ENCODE data around the gene XRCC6. TPM values are rescaled to one million over a fixed set of nuclear protein-coding genes. Genes with fewer than 3 reads are reported as not detected.
"Not testable (repeated sequence)": the region's sequence is repeated elsewhere in the genome, so short reads cannot be mapped to it uniquely, and the experiment has no call there.

XRCC6 gene
- polyA plus RNA-seq, 4 donors = 138 to 248 (median 166) TPM

- FAIRE-seq = no peak
- WGBS, 3 donors = 94 to 99% (median 96%) methylated on average over 7 of the region's 7 CpGs
Measured at GRCh38 chr22:41625577-41625976, 4.5 kb downstream of the XRCC6 start.

GRCh38 chr22:41631115-41631514 is 10.0 kb downstream of the XRCC6 start:
- H3K4me3 ChIP-seq (ENCODE audit: low read depth in 1 of 3, low read length in 3 of 3); H3K27me3 ChIP-seq (ENCODE audit: control insufficient read depth in 3 of 3, insufficient read depth in 3 of 3, low read length in 3 of 3); H3K27ac ChIP-seq (ENCODE audit: low read depth in 1 of 3, low read length in 2 of 3); DNase-seq; H3K4me1 ChIP-seq (ENCODE audit: control insufficient read depth in 3 of 3, insufficient read depth in 2 of 3, low read depth in 1 of 3, low read length in 2 of 3); FAIRE-seq: not testable (repeated sequence)
- H3K9me3 ChIP-seq (ENCODE audit: control insufficient read depth in 2 of 2, insufficient read depth in 1 of 2, low read depth in 1 of 2, low read length in 1 of 2) = peaks cover 0 to 21% of the 10 kb centered on the region in 2 donors
- H3K36me3 ChIP-seq (ENCODE audit: control insufficient read depth in 3 of 3, insufficient read depth in 2 of 3, low read depth in 1 of 3, low read length in 3 of 3) = peaks cover 9 to 66% (median 16%) of the 10 kb centered on the region in 3 donors
- 97 to 98% (median 97%) methylated on average over 5 to 25 of the region's 28 CpGs for WGBS, 3 donors

More at GRCh38 chr22:41625577-41625976, 4.5 kb downstream of the XRCC6 start:
- H3K36me3 ChIP-seq (ENCODE audit: control insufficient read depth in 3 of 3, insufficient read depth in 2 of 3, low read depth in 1 of 3, low read length in 3 of 3) = peaks cover 4 to 73% (median 9%) of the 10 kb centered on the region in 3 donors
- no peak overlapping the region for H3K27ac ChIP-seq (ENCODE audit: low read depth in 1 of 3, low read length in 2 of 3)
- no peak for DNase-seq
- peaks cover 0 to 9% of the 10 kb centered on the region in 2 donors for H3K9me3 ChIP-seq (ENCODE audit: control insufficient read depth in 2 of 2, insufficient read depth in 1 of 2, low read depth in 1 of 2, low read length in 1 of 2)
- H3K4me1 ChIP-seq (ENCODE audit: control insufficient read depth in 3 of 3, insufficient read depth in 2 of 3, low read depth in 1 of 3, low read length in 2 of 3) = peaks cover 3 to 6% (median 4%) of the 10 kb centered on the region in 3 donors
- no peaks in the 10 kb centered on the region for H3K27me3 ChIP-seq (ENCODE audit: control insufficient read depth in 3 of 3, insufficient read depth in 3 of 3, low read length in 3 of 3)
- no peak overlapping the region for H3K4me3 ChIP-seq (ENCODE audit: low read depth in 1 of 3, low read length in 3 of 3)

GRCh38 chr22:41631615-41632014 is 10.5 kb downstream of the XRCC6 start:
- WGBS, 3 donors = 97 to 98% (median 98%) methylated on average over 7 to 13 of the region's 23 CpGs
- Histone ChIP-seq H3K36me3 (ENCODE audit: control insufficient read depth in 3 of 3, insufficient read depth in 2 of 3, low read depth in 1 of 3, low read length in 3 of 3) (peaks cover 12 to 65% (median 20%) of the 10 kb centered on the region in 3 donors), H3K9me3 (ENCODE audit: control insufficient read depth in 2 of 2, insufficient read depth in 1 of 2, low read depth in 1 of 2, low read length in 1 of 2) (peaks cover 0 to 21% of the 10 kb centered on the region in 2 donors)
- H3K27ac ChIP-seq (ENCODE audit: low read depth in 1 of 3, low read length in 2 of 3); H3K27me3 ChIP-seq (ENCODE audit: control insufficient read depth in 3 of 3, insufficient read depth in 3 of 3, low read length in 3 of 3); H3K4me1 ChIP-seq (ENCODE audit: control insufficient read depth in 3 of 3, insufficient read depth in 2 of 3, low read depth in 1 of 3, low read length in 2 of 3); DNase-seq; FAIRE-seq; H3K4me3 ChIP-seq (ENCODE audit: low read depth in 1 of 3, low read length in 3 of 3): not testable (repeated sequence)

GRCh38 chr22:41634610-41635009 is 13.5 kb downstream of the XRCC6 start:
- not testable (repeated sequence) for H3K27me3 ChIP-seq (ENCODE audit: control insufficient read depth in 3 of 3, insufficient read depth in 3 of 3, low read length in 3 of 3); FAIRE-seq; H3K27ac ChIP-seq (ENCODE audit: low read depth in 1 of 3, low read length in 2 of 3); DNase-seq; H3K4me1 ChIP-seq (ENCODE audit: control insufficient read depth in 3 of 3, insufficient read depth in 2 of 3, low read depth in 1 of 3, low read length in 2 of 3); H3K4me3 ChIP-seq (ENCODE audit: low read depth in 1 of 3, low read length in 3 of 3)
- H3K9me3 ChIP-seq (ENCODE audit: control insufficient read depth in 2 of 2, insufficient read depth in 1 of 2, low read depth in 1 of 2, low read length in 1 of 2) = peaks cover 0 to 15% of the 10 kb centered on the region in 2 donors
- 96 to 97% (median 96%) methylated on average over 8 of the region's 8 CpGs for WGBS, 3 donors
- peaks cover 15 to 62% (median 27%) of the 10 kb centered on the region in 3 donors for H3K36me3 ChIP-seq (ENCODE audit: control insufficient read depth in 3 of 3, insufficient read depth in 2 of 3, low read depth in 1 of 3, low read length in 3 of 3)

- Histone ChIP-seq H3K36me3 (ENCODE audit: control insufficient read depth in 3 of 3, insufficient read depth in 2 of 3, low read depth in 1 of 3, low read length in 3 of 3) (peaks cover 13 to 66% (median 28%) of the 10 kb centered on the region in 3 donors), H3K9me3 (ENCODE audit: control insufficient read depth in 2 of 2, insufficient read depth in 1 of 2, low read depth in 1 of 2, low read length in 1 of 2) (peaks cover 0 to 10% of the 10 kb centered on the region in 2 donors), H3K27ac (ENCODE audit: low read depth in 1 of 3, low read length in 2 of 3) (no peak overlapping the region), H3K4me1 (ENCODE audit: control insufficient read depth in 3 of 3, insufficient read depth in 2 of 3, low read depth in 1 of 3, low read length in 2 of 3) (no peaks in the 10 kb centered on the region), H3K4me3 (ENCODE audit: low read depth in 1 of 3, low read length in 3 of 3) (no peak overlapping the region), H3K27me3 (ENCODE audit: control insufficient read depth in 3 of 3, insufficient read depth in 3 of 3, low read length in 3 of 3) (no peaks in the 10 kb centered on the region)
- 75 to 86% (median 80%) methylated on average over 7 of the region's 7 CpGs for WGBS, 3 donors
- DNase-seq = no peak
- no peak for FAIRE-seq
Measured at GRCh38 chr22:41636467-41636866, 15.4 kb downstream of the XRCC6 start.

GRCh38 chr22:41637623-41638022 is 16.5 kb downstream of the XRCC6 start:
- H3K27me3 ChIP-seq (ENCODE audit: control insufficient read depth in 3 of 3, insufficient read depth in 3 of 3, low read length in 3 of 3); FAIRE-seq; DNase-seq; H3K4me3 ChIP-seq (ENCODE audit: low read depth in 1 of 3, low read length in 3 of 3); H3K9me3 ChIP-seq (ENCODE audit: control insufficient read depth in 2 of 2, insufficient read depth in 1 of 2, low read depth in 1 of 2, low read length in 1 of 2); H3K4me1 ChIP-seq (ENCODE audit: control insufficient read depth in 3 of 3, insufficient read depth in 2 of 3, low read depth in 1 of 3, low read length in 2 of 3); H3K27ac ChIP-seq (ENCODE audit: low read depth in 1 of 3, low read length in 2 of 3): not testable (repeated sequence)
- WGBS, 3 donors = 96 to 98% (median 97%) methylated on average over 8 of the region's 8 CpGs
- peaks cover 16 to 62% (median 31%) of the 10 kb centered on the region in 3 donors for H3K36me3 ChIP-seq (ENCODE audit: control insufficient read depth in 3 of 3, insufficient read depth in 2 of 3, low read depth in 1 of 3, low read length in 3 of 3)

GRCh38 chr22:41638124-41638523 is 17.0 kb downstream of the XRCC6 start:
- Histone ChIP-seq H3K36me3 (ENCODE audit: control insufficient read depth in 3 of 3, insufficient read depth in 2 of 3, low read depth in 1 of 3, low read length in 3 of 3) (peaks cover 16 to 62% (median 35%) of the 10 kb centered on the region in 3 donors), H3K4me3 (ENCODE audit: low read depth in 1 of 3, low read length in 3 of 3) (no peak overlapping the region), H3K9me3 (ENCODE audit: control insufficient read depth in 2 of 2, insufficient read depth in 1 of 2, low read depth in 1 of 2, low read length in 1 of 2) (peaks cover 0 to 3% of the 10 kb centered on the region in 2 donors), H3K4me1 (ENCODE audit: control insufficient read depth in 3 of 3, insufficient read depth in 2 of 3, low read depth in 1 of 3, low read length in 2 of 3) (no peaks in the 10 kb centered on the region), H3K27me3 (ENCODE audit: control insufficient read depth in 3 of 3, insufficient read depth in 3 of 3, low read length in 3 of 3) (no peaks in the 10 kb centered on the region), H3K27ac (ENCODE audit: low read depth in 1 of 3, low read length in 2 of 3) (no peak overlapping the region)
- DNase-seq (no peak), FAIRE-seq (no peak)
- 93 to 96% (median 95%) methylated on average over 5 of the region's 5 CpGs for WGBS, 3 donors

GRCh38 chr22:41638748-41639147 is 17.7 kb downstream of the XRCC6 start:
- peaks cover 0 to 3% of the 10 kb centered on the region in 2 donors for H3K9me3 ChIP-seq (ENCODE audit: control insufficient read depth in 2 of 2, insufficient read depth in 1 of 2, low read depth in 1 of 2, low read length in 1 of 2)
- FAIRE-seq (no peak), DNase-seq (no peak)
- 83 to 94% (median 88%) methylated on average over 5 of the region's 5 CpGs for WGBS, 3 donors
- no peaks in the 10 kb centered on the region for H3K27me3 ChIP-seq (ENCODE audit: control insufficient read depth in 3 of 3, insufficient read depth in 3 of 3, low read length in 3 of 3)
- H3K36me3 ChIP-seq (ENCODE audit: control insufficient read depth in 3 of 3, insufficient read depth in 2 of 3, low read depth in 1 of 3, low read length in 3 of 3) = peaks cover 16 to 62% (median 35%) of the 10 kb centered on the region in 3 donors
- no peaks in the 10 kb centered on the region for H3K4me1 ChIP-seq (ENCODE audit: control insufficient read depth in 3 of 3, insufficient read depth in 2 of 3, low read depth in 1 of 3, low read length in 2 of 3)
- H3K27ac ChIP-seq (ENCODE audit: low read depth in 1 of 3, low read length in 2 of 3) = no peak overlapping the region
- no peak overlapping the region for H3K4me3 ChIP-seq (ENCODE audit: low read depth in 1 of 3, low read length in 3 of 3)

- no peaks in the 10 kb centered on the region for H3K27me3 ChIP-seq (ENCODE audit: control insufficient read depth in 3 of 3, insufficient read depth in 3 of 3, low read length in 3 of 3)
- H3K4me3 ChIP-seq (ENCODE audit: low read depth in 1 of 3, low read length in 3 of 3) = no peak overlapping the region
- H3K36me3 ChIP-seq (ENCODE audit: control insufficient read depth in 3 of 3, insufficient read depth in 2 of 3, low read depth in 1 of 3, low read length in 3 of 3) = peaks cover 7 to 63% (median 21%) of the 10 kb centered on the region in 3 donors
- no peak for FAIRE-seq
- peaks cover 0 to 3% of the 10 kb centered on the region in 2 donors for H3K9me3 ChIP-seq (ENCODE audit: control insufficient read depth in 2 of 2, insufficient read depth in 1 of 2, low read depth in 1 of 2, low read length in 1 of 2)
- no peak for DNase-seq
- no peaks in the 10 kb centered on the region for H3K4me1 ChIP-seq (ENCODE audit: control insufficient read depth in 3 of 3, insufficient read depth in 2 of 3, low read depth in 1 of 3, low read length in 2 of 3)
- 98 to 99% (median 98%) methylated on average over 7 of the region's 7 CpGs for WGBS, 3 donors
- H3K27ac ChIP-seq (ENCODE audit: low read depth in 1 of 3, low read length in 2 of 3) = no peak overlapping the region
Measured at GRCh38 chr22:41641854-41642253, 20.8 kb downstream of the XRCC6 start.

Data from small intestine (tissue), 7 donors.